ENCODE results near the gene LFNG.

DNA sequence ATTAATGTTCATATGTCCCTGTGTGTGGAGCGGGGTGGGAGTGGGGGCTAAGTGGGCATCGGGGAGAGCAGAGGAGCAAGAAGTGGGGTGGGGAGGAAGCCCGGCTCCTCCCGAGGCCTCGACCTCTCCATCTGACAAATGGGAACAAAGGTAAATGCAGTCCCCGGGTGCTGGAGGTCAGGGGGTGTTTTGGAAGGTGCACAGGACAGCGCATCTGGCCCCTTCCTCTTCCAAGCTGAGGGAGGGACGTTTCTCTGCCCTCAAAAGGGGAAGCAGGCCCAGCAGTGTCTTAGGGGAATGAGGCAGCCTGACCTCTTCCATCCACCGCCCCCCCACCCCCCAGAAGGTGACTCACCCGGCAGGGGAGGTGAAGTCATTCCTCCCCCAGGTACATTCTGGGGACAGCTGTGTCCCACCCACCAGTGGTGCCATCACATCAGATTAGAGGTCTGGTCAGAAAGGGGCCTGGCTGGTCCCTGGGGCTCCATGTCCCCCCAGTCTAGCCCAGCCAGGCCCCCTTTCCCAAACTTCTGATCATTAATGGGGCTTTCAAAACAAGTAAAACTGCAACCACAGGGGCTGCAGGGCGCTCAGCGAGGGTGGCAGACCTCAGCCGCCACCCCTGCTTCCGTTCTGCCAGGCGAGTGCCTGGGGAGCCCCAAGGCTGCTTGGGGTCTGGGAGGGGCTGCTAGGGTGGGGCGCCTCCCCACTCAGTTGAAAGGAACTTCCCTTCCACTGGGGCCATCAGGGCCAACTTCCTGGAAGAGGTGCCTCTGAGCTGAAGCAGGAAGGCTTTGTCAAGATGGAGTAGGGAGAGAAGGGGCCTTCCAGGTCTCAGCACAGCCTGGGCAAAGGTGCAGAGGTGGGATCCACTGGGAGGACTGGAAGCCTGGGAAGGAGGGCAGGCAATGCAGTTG lies 10.8 kb downstream of the LFNG start:
- TF ChIP-seq, protein P1, sequence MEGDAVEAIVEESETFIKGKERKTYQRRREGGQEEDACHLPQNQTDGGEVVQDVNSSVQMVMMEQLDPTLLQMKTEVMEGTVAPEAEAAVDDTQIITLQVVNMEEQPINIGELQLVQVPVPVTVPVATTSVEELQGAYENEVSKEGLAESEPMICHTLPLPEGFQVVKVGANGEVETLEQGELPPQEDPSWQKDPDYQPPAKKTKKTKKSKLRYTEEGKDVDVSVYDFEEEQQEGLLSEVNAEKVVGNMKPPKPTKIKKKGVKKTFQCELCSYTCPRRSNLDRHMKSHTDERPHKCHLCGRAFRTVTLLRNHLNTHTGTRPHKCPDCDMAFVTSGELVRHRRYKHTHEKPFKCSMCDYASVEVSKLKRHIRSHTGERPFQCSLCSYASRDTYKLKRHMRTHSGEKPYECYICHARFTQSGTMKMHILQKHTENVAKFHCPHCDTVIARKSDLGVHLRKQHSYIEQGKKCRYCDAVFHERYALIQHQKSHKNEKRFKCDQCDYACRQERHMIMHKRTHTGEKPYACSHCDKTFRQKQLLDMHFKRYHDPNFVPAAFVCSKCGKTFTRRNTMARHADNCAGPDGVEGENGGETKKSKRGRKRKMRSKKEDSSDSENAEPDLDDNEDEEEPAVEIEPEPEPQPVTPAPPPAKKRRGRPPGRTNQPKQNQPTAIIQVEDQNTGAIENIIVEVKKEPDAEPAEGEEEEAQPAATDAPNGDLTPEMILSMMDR (IDR thresholded peaks at IDR 0.05; ENCODE audit: low read length) = no peak
- no peak for TF ChIP-seq EZH2 (IDR thresholded peaks at IDR 0.05; ENCODE audit: borderline replicate concordance, low read length)
